ENCODE measurements around the gene CASP1.
A peak's percentile ranks its signal among the peaks of the same experiment; 100 is the strongest.
"Not testable (repeated sequence)": the region's sequence is repeated elsewhere in the genome, so short reads cannot be mapped to it uniquely, and the experiment has no call there.

Gene CASP1

DNA sequence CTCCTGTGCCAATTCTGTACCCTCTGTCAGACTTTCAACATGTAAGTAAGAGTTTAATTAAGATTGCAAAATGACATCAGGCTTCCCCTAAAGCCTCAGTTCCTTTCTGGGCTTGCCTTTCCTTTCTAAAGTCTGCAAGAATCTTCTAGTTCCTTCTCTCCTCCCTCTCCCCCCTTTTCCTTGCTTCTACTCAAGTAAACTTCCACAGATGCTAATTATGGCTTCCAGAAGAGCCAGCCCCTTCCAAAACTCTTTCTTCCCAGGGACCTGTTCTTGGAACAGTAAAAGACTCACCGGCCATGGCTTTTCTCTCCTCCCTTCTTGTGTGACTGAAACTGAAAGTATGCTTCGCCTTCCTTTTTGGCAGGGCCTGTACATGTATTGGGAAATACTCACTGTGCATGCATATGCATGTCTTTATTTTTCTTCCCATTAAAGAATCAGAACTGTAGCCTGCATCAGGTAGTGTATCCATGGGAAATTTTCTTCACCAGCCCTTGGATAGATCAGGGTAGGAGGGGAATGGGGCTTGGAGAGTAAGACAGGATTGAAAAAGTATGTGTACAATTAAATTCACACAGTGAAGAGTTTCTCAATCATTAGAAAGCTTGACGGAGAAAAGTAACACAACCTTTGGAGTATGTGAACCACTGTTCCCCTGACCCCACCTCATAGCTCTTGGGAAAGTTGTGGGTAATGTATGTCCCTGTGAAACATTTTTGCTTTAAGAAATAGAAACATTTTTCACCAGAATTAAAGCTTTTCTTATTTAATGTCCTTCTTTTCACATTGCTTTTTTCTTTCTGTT, at the start of gene CASP1:
CASP1 (minus strand) TSS at position 332 of the 808 bp plus-strand sequence; CDS start at position 301, 31 bp downstream.
- DNase-seq (ENCODE audit: low read depth, low spot score): peak; percentile 20

- DNase-seq (ENCODE audit: low read depth, low spot score): no peak
Observed at GRCh38 chr11:105081412-105082150, 46.6 kb upstream of the CASP1 start.

- not testable (repeated sequence) for DNase-seq (ENCODE audit: low read depth, low spot score)
Observed at GRCh38 chr11:105080171-105080906, 45.4 kb upstream of the CASP1 start.

DNA sequence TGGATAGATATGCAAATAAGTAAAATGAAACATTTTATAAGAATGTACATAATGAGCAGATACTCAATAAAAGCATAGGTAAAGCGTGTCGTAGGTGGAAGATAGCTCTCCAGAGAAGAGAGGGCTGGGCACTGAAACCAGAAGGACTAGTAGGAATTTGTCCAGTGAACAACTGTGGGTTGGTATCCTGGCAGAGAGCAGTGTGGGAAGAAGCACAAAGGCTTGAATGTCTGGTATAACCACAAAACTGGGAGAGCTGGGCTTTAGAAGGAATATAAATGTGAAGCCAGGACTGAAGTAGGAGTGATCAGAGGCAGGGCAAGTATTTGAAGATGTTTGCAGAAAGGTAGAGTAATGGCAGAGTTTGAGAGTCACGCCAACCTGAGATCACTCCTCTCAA, 43.3 kb upstream of the CASP1 start:
- no peak for DNase-seq (ENCODE audit: low read depth, low spot score)

DNA sequence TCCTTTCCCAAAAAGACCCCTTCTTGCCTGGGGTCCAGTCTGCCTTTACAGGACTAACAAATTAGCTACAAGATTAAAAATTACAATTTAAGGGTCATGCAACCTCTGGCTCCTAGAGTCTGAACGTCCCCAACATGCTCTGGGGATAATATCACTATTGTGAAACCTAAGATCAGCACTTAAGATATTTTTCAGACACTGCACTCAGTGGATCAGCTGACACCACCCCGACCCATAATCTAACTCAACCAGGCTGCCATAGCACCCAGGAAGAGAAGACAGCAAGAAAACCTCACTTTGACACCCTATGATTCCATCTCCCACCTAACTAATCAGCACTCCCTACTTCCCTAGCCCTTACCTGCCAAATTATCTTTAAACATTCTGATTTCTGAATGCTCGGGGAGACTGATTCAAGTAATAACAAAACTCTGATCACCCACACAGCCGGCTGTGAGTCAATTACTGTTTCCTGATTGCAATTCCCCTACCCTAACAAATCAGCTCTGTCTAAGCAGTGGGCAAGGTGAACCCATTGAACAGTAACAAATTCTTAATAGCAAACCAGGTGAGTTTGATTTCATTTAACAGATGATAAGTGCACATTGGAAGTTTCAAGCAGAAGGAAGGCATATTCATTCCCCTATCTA, 42.3 kb upstream of the CASP1 start:
- not testable (repeated sequence) for DNase-seq (ENCODE audit: low read depth, low spot score)

GRCh38 chr11:105074166-105074530, 39.2 kb upstream of the CASP1 start:
- DNase-seq (ENCODE audit: low read depth, low spot score): no peak

- no peak for DNase-seq (ENCODE audit: low read depth, low spot score)
Observed at GRCh38 chr11:105073456-105074165, 38.7 kb upstream of the CASP1 start.

- DNase-seq (ENCODE audit: low read depth, low spot score): not testable (repeated sequence)
Observed at GRCh38 chr11:105072080-105072479, 37.1 kb upstream of the CASP1 start.

GRCh38 chr11:105071089-105071732, 36.3 kb upstream of the CASP1 start:
- DNase-seq (ENCODE audit: low read depth, low spot score): no peak

DNA sequence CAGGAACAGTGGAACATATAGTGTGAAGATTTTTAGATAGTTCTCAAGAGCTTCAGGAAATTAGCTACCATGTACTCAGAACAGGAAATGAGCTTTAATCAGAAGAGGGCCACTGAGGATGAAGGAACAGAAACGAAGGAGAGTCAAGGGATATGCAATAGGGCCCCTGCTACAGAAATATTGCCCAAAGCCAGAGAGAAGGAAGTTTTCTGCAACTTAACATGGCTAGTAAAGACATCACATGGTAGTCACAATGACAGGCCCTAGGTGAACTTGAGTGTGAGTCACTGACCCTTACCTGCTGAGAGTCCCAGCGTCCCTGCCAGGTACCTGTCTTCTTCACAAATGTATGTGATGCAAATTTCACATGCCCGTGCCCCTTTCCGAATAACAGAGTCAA, 35.4 kb upstream of the CASP1 start:
- DNase-seq (ENCODE audit: low read depth, low spot score): no peak

DNA sequence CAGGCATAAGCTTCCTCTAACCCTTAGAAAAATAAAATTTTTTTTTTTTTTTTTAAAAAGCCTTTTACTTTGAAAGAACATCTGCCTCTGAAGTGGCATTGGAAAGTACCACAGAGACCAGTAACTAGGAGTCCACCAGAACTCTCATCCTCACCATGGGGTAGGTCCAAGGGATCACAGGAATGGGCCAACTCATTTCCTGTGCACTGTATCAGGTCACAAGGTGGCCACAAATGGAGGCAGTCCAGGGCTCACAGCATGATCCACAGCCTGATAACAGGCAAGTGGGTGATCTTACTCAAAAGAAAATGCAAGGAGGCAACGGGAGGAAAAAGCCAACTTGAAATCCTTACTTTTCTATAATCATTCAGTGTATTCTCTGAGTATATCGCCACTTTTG, 34.8 kb upstream of the CASP1 start:
- DNase-seq (ENCODE audit: low read depth, low spot score): not testable (repeated sequence)

GRCh38 chr11:105063245-105063941, 28.4 kb upstream of the CASP1 start:
- not testable (repeated sequence) for DNase-seq (ENCODE audit: low read depth, low spot score)

- DNase-seq (ENCODE audit: low read depth, low spot score): no peak
Observed at GRCh38 chr11:105057432-105057831, 22.5 kb upstream of the CASP1 start.

GRCh38 chr11:105056446-105056845, 21.5 kb upstream of the CASP1 start:
- DNase-seq (ENCODE audit: low read depth, low spot score): no peak

DNA sequence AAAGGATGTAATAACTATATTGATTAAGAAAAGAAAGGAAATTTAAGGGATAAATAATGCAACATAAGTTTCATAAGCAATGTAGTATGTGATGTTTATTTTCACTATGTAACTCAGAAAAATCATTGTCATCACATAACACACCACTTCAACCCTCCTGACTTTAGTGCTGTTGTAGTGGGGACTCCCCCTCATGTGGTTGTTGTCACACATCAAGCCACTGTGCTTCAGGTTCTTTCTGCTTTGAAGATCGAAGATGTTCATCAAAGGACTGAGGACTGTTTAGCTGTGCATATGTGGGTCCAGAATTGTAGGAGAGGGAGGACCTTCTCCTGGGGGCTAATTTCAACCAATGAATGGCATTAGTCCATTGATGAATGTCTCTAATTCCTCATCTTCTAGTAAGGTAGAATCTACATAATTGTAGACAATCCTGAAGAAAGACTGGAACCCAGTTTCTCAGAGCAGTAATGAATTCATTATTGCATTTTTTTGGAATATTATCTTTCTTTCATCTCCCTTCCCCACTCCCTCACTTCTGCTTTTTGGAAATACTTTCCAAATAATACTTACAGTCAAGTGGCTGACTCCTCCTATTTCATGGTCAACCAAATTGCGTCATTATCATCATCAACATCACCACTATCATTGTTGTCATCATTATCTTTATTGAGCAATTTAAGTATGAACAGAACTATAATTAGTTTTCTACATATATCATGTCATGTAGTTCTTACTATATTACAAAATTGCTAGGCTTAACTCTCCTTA, 20.0 kb upstream of the CASP1 start:
- no peak for DNase-seq (ENCODE audit: low read depth, low spot score)

DNA sequence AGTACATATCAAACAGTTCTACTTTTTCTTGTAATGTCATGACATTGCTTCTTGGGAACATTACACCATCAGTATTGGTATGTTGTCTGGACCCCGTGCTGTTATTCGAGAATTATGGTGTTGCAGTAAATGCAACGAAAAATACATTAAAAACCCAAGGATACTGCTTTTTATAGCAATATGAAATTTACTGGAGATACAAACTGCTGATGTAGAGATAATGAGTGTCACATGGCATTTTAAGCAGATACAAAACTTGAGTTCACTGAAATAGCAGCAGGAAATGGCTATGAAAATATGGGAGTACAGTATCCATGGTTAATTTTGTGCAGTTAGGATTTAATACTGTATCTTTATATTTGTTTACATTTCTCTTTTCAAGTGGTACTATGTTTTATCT, 17.5 kb upstream of the CASP1 start:
- DNase-seq (ENCODE audit: low read depth, low spot score): no peak

- DNase-seq (ENCODE audit: low read depth, low spot score): no peak
Observed at GRCh38 chr11:105051559-105051958, 16.6 kb upstream of the CASP1 start.

GRCh38 chr11:105049481-105049880, 14.5 kb upstream of the CASP1 start:
- DNase-seq (ENCODE audit: low read depth, low spot score): no peak

GRCh38 chr11:105046898-105047579, 12.1 kb upstream of the CASP1 start:
- peak; percentile 89 for DNase-seq (ENCODE audit: low read depth, low spot score)
